CD4-positive, alpha-beta T cell (primary cell): ENCODE results near the gene SLC27A2. TPM values are rescaled to one million over a fixed set of nuclear protein-coding genes. Genes with fewer than 3 reads are reported as not detected.

Experiments used
- ATAC-seq: fragments of 200-7000 bp; cut with Tn5 transposase; one replicate; pipeline ENCODE4 v1.10.0; 2022; ENCODE audit warnings: mild to moderate bottlenecking; ENCODE audit not compliant: poor library complexity
- CTCF ChIA-PET: fragments of 350-600 bp; sonication (Branson Sonifier 250); formaldehyde crosslinking; loops from one replicate; lab custom pipeline; 2021; ENCODE audit warnings: antibody characterized with exemption, inconsistent platforms; lab: Charles Lee
- POLR2A ChIA-PET: fragments of 350-600 bp; sonication (Branson Sonifier 250); formaldehyde crosslinking; loops from one replicate; lab custom pipeline; 2021; ENCODE audit warnings: antibody characterized with exemption, inconsistent platforms; lab: Charles Lee
- DNase-seq, 14 experiments: peaks; one replicate each; pipeline ENCODE4 v3.0.0-alpha.2; 2013 to 2020; ENCODE audit warnings: mixed read lengths in 2 of 14
- H3K27ac ChIP-seq, 2 donors: one replicate each; pipeline versions ENCODE4 v1.5.1 to v1.7.0; 2013; ENCODE audit warnings: low read length in 2 of 2, low read depth in 1 of 2, mild to moderate bottlenecking in 1 of 2
- H3K27me3 ChIP-seq, 2 experiments: 1 replicate in 1 of 2; 2 replicates in 1 of 2; pipeline versions ENCODE4 v1.6.1 to v1.7.0; 2013; ENCODE audit warnings: low read length in 2 of 2, control low read depth in 1 of 2, mild to moderate bottlenecking in 1 of 2, moderate library complexity in 1 of 2; ENCODE audit not compliant: insufficient read depth in 2 of 2, control insufficient read depth in 1 of 2
- H3K36me3 ChIP-seq: one replicate; pipeline ENCODE4 v1.6.1; 2013; ENCODE audit warnings: low read length, control low read depth; ENCODE audit not compliant: insufficient read depth
- H3K4me1 ChIP-seq: one replicate; pipeline ENCODE4 v1.6.1; 2013; ENCODE audit warnings: low read length, control low read depth; ENCODE audit not compliant: insufficient read depth
- H3K4me3 ChIP-seq: one replicate; pipeline ENCODE4 v1.5.1; 2013; ENCODE audit warnings: mild to moderate bottlenecking, low read length, moderate library complexity
- H3K9me3 ChIP-seq, 2 experiments: 1 replicate in 1 of 2; 2 replicates in 1 of 2; pipeline versions ENCODE4 v1.6.1 to v1.7.0; 2013; ENCODE audit warnings: low read length in 2 of 2, mild to moderate bottlenecking in 2 of 2, control low read depth in 1 of 2, moderate library complexity in 1 of 2; ENCODE audit not compliant: control insufficient read depth in 1 of 2, insufficient read depth in 1 of 2
- H3K27ac Mint-ChIP-seq: one replicate; pipeline ENCODE4 v1.8.0; 2020; ENCODE audit warnings: mixed read lengths
- H3K27me3 Mint-ChIP-seq: one replicate; pipeline ENCODE4 v1.8.0; 2021; ENCODE audit warnings: mixed read lengths
- H3K36me3 Mint-ChIP-seq: one replicate; pipeline ENCODE4 v1.8.0; 2021; ENCODE audit warnings: low read depth, mixed read lengths
- H3K4me1 Mint-ChIP-seq: one replicate; pipeline ENCODE4 v1.8.0; 2021; ENCODE audit warnings: low read depth, mixed read lengths
- H3K4me3 Mint-ChIP-seq: one replicate; pipeline ENCODE4 v1.8.0; 2020; ENCODE audit warnings: mild to moderate bottlenecking, mixed read lengths
- H3K9me3 Mint-ChIP-seq: one replicate; pipeline ENCODE4 v1.8.0; 2020; ENCODE audit warnings: mixed read lengths
- CTCF ChIP-seq: fragments of 200-600 bp; IDR thresholded peaks from one replicate; pipeline ENCODE4 v1.8.0; 2022; ENCODE audit warnings: antibody characterized with exemption, mild to moderate bottlenecking
- intact Hi-C, 2 experiments: fragments of 100-400 bp; cut with DNase I in 1 of 2; cut with micrococcal nuclease in 1 of 2; formaldehyde crosslinking; loops; one replicate each; pipeline versions ENCODE4 v1.15.1 to v1.9.0; 2023 to 2025; cut with DNase I, micrococcal nuclease
- total RNA-seq, 174 experiments: library from RNA in 2 of 174; stranded (reverse) in 2 of 174; gene quantifications; one replicate each; pipeline ENCODE4 v1.2.3 and lab custom pipeline; 2021 to 2026

The SLC27A2 gene
- total RNA-seq, 2 experiments from 2014 or later = 0.22 to 0.31 TPM

- intact Hi-C loops = no loop called here
- Mint-ChIP-seq H3K4me3 (no peak overlapping the region), H3K9me3 (no peaks in the 10 kb centered on the region), H3K27ac (no peak overlapping the region), H3K27me3 (no peaks in the 10 kb centered on the region), H3K4me1 (no peaks in the 10 kb centered on the region), H3K36me3 (no peaks in the 10 kb centered on the region)
- no peaks in the 10 kb centered on the region for H3K27me3 ChIP-seq
- TF ChIP-seq CTCF = no peak
- CTCF ChIA-PET = interaction anchor here (0.7 kb wide), 1 partner anchor 570 kb away, joined by 3 read pairs; no protein-coding TSS in a partner anchor
- POLR2A ChIA-PET = interaction anchor here (0.7 kb wide), 1 partner anchor 88 kb away, joined by 3 read pairs; no protein-coding TSS in a partner anchor
- ATAC-seq = no peak
- no peaks in the 10 kb centered on the region for H3K9me3 ChIP-seq
- H3K36me3 ChIP-seq = no peaks in the 10 kb centered on the region
- H3K4me3 ChIP-seq = no peak overlapping the region
- DNase-seq = no peak
- H3K4me1 ChIP-seq = no peaks in the 10 kb centered on the region
- no peak overlapping the region for H3K27ac ChIP-seq
Observed at GRCh38 chr15:50234764-50235163, 52.8 kb downstream of the SLC27A2 start.

- H3K9me3 ChIP-seq = no peaks in the 10 kb centered on the region
- H3K36me3 ChIP-seq = no peaks in the 10 kb centered on the region
- no peaks in the 10 kb centered on the region for H3K27me3 Mint-ChIP-seq
- no peak for ATAC-seq
- no peak overlapping the region for H3K27ac Mint-ChIP-seq
- intact Hi-C loops = no loop called here
- CTCF ChIA-PET = no interaction called here
- no peak for TF ChIP-seq CTCF
- no peaks in the 10 kb centered on the region for H3K9me3 Mint-ChIP-seq
- H3K4me3 Mint-ChIP-seq = no peak overlapping the region
- H3K4me3 ChIP-seq = no peak overlapping the region
- POLR2A ChIA-PET = no interaction called here
- no peaks in the 10 kb centered on the region for H3K36me3 Mint-ChIP-seq
- no peaks in the 10 kb centered on the region for H3K4me1 ChIP-seq
- no peak overlapping the region for H3K27ac ChIP-seq
- DNase-seq = no peak
- H3K4me1 Mint-ChIP-seq = no peaks in the 10 kb centered on the region
- H3K27me3 ChIP-seq = no peaks in the 10 kb centered on the region
Observed at GRCh38 chr15:50235794-50236193, 53.8 kb downstream of the SLC27A2 start.

GRCh38 chr15:50236433-50236832 lies 54.4 kb downstream of the SLC27A2 start:
- Mint-ChIP-seq H3K27ac (no peak overlapping the region), H3K36me3 (no peaks in the 10 kb centered on the region), H3K27me3 (no peaks in the 10 kb centered on the region), H3K4me1 (no peaks in the 10 kb centered on the region), H3K4me3 (no peak overlapping the region), H3K9me3 (no peaks in the 10 kb centered on the region)
- Histone ChIP-seq H3K4me1 (no peaks in the 10 kb centered on the region), H3K36me3 (no peaks in the 10 kb centered on the region), H3K4me3 (no peak overlapping the region), H3K9me3 (no peaks in the 10 kb centered on the region), H3K27me3 (no peaks in the 10 kb centered on the region), H3K27ac (no peak overlapping the region)
- TF ChIP-seq CTCF = no peak
- CTCF ChIA-PET = no interaction called here
- intact Hi-C loops = no loop called here
- DNase-seq = no peak
- ATAC-seq = no peak
- POLR2A ChIA-PET = interaction anchor here (1.2 kb wide), 1 partner anchor 9 kb away, joined by 3 read pairs; no protein-coding TSS in a partner anchor
